Smooth muscle cell (in vitro differentiated cells): ENCODE results near the gene RGS9BP. TPM values are rescaled to one million over a fixed set of nuclear protein-coding genes. Genes with fewer than 3 reads are reported as not detected.

Experiments
- DNase-seq: peaks from one replicate; lab custom pipeline; 2025; ENCODE audit not compliant: unreplicated experiment; lab: John Stamatoyannopoulos, UW
- H2AFZ ChIP-seq: fragments of 200-600 bp; sonication (generic); 2 replicates; pipeline ENCODE4 v1.6.0; 2016; ENCODE audit warnings: antibody characterized with exemption, low read depth, mild to moderate bottlenecking
- H3F3A ChIP-seq: fragments of 200-600 bp; sonication (generic); 2 replicates; pipeline ENCODE4 v1.6.0; 2017; ENCODE audit warnings: antibody characterized with exemption, low read depth
- H3K27ac ChIP-seq: fragments of 200-600 bp; sonication (generic); 2 replicates; pipeline ENCODE4 v1.5.1; 2016; ENCODE audit warnings: low read depth, mild to moderate bottlenecking
- H3K27me3 ChIP-seq: fragments of 200-600 bp; sonication (generic); 2 replicates; pipeline ENCODE4 v1.6.1; 2016; ENCODE audit warnings: low read depth, mild to moderate bottlenecking
- H3K36me3 ChIP-seq: fragments of 200-600 bp; sonication (generic); 2 replicates; pipeline ENCODE4 v1.5.1; 2016; ENCODE audit warnings: low read depth
- H3K4me1 ChIP-seq: fragments of 200-600 bp; sonication (generic); 2 replicates; pipeline ENCODE4 v1.5.1; 2016; ENCODE audit warnings: low read depth
- H3K4me2 ChIP-seq: fragments of 200-600 bp; sonication (generic); 2 replicates; pipeline ENCODE4 v1.6.0; 2016; ENCODE audit warnings: mild to moderate bottlenecking
- H3K4me3 ChIP-seq: fragments of 200-600 bp; sonication (generic); 2 replicates; pipeline ENCODE4 v1.5.1; 2016; ENCODE audit warnings: mild to moderate bottlenecking
- H3K79me2 ChIP-seq: fragments of 200-600 bp; sonication (generic); 2 replicates; pipeline ENCODE4 v1.6.0; 2016; ENCODE audit warnings: low read depth, mild to moderate bottlenecking
- H3K9ac ChIP-seq: fragments of 200-600 bp; sonication (generic); 2 replicates; pipeline ENCODE4 v1.6.0; 2016; ENCODE audit warnings: low read depth
- H3K9me3 ChIP-seq: fragments of 200-600 bp; sonication (generic); replicated peaks from 2 replicates; pipeline ENCODE4 v1.5.1; 2016; ENCODE audit warnings: low read depth
- H4K20me1 ChIP-seq: fragments of 200-600 bp; sonication (generic); 2 replicates; pipeline ENCODE4 v1.6.0; 2016; ENCODE audit warnings: low read depth
- CTCF ChIP-seq: fragments of 200-600 bp; sonication (generic); IDR thresholded peaks from 2 replicates; pipeline ENCODE4 v1.5.1; 2017; ENCODE audit warnings: borderline replicate concordance, mild to moderate bottlenecking, antibody characterized with exemption; ENCODE audit not compliant: insufficient read depth, poor library complexity, severe bottlenecking
- WGBS: methylation state at CpG from one replicate; pipeline ENCODE4 v1.1.7; 2016; ENCODE audit warnings: low lambda C conversion rate; 5-methylcytosine and 5-hydroxymethylcytosine counted together
- polyA plus RNA-seq: library from polyadenylated mRNA; unstranded; fragments of >200 nt; fragmentation: Nextera tagmentation; extraction: Ambion mirVana; gene quantifications from 2 replicates; pipeline ENCODE4 v1.2.1, GENCODE V29; 2016
- total RNA-seq: library from RNA; depleted of rRNA; stranded (reverse); fragments of >200 nt; gene quantifications from 2 replicates; pipeline ENCODE4 v1.2.3, GENCODE V29; 2014

The RGS9BP gene
- total and polyA plus RNA-seq, 2 experiments from 2014 or later = not detected

- H3K9ac ChIP-seq = no peak overlapping the region
- WGBS = 60% methylated on average over 14 of the region's 14 CpGs
- no peaks in the 10 kb centered on the region for H3K9me3 ChIP-seq
- H3K36me3 ChIP-seq = no peaks in the 10 kb centered on the region
- H3K27me3 ChIP-seq = peaks cover 16% of the 10 kb centered on the region
- H3K4me2 ChIP-seq = no peak overlapping the region
- H3K79me2 ChIP-seq = peaks cover 26% of the 10 kb centered on the region
- H3K4me1 ChIP-seq = peaks cover 17% of the 10 kb centered on the region
- no peak overlapping the region for H3K4me3 ChIP-seq
- H3K27ac ChIP-seq = no peak overlapping the region
- H3F3A ChIP-seq = no peaks in the 10 kb centered on the region
- H4K20me1 ChIP-seq = peaks cover 74% of the 10 kb centered on the region
- no peak overlapping the region for H2AFZ ChIP-seq
- DNase-seq = no peak
- no peak for TF ChIP-seq CTCF
These were observed 3.6 kb upstream of the RGS9BP start for GRCh38 chr19:32671883-32672593.

- Histone ChIP-seq H3K36me3 (no peaks in the 10 kb centered on the region), H4K20me1 (peaks cover 74% of the 10 kb centered on the region), H3K4me3 (no peak overlapping the region), H3K27ac (no peak overlapping the region), H2AFZ (no peak overlapping the region), H3K4me2 (no peak overlapping the region), H3K79me2 (peaks cover 20% of the 10 kb centered on the region), H3K9me3 (no peaks in the 10 kb centered on the region), H3K9ac (no peak overlapping the region), H3K4me1 (peaks cover 22% of the 10 kb centered on the region), H3K27me3 (peaks cover 21% of the 10 kb centered on the region), H3F3A (no peaks in the 10 kb centered on the region)
- TF ChIP-seq CTCF = no peak
- no peak for DNase-seq
- WGBS = 96% methylated on average over 3 of the region's 3 CpGs
These were observed 2.8 kb upstream of the RGS9BP start for GRCh38 chr19:32672841-32673240.

- WGBS = 89% methylated on average over 10 of the region's 10 CpGs
- peaks cover 5% of the 10 kb centered on the region for H3F3A ChIP-seq
- DNase-seq = no peak
- H3K4me3 ChIP-seq = peak overlapping the region; percentile 88
- H3K79me2 ChIP-seq = peaks cover 20% of the 10 kb centered on the region
- no peaks in the 10 kb centered on the region for H3K36me3 ChIP-seq
- no peak overlapping the region for H3K9ac ChIP-seq
- peak overlapping the region; percentile 93 for H3K4me2 ChIP-seq
- peaks cover 67% of the 10 kb centered on the region for H4K20me1 ChIP-seq
- no peak overlapping the region for H2AFZ ChIP-seq
- H3K4me1 ChIP-seq = peaks cover 22% of the 10 kb centered on the region
- TF ChIP-seq CTCF = no peak
- H3K27ac ChIP-seq = no peak overlapping the region
- H3K9me3 ChIP-seq = no peaks in the 10 kb centered on the region
- H3K27me3 ChIP-seq = peaks cover 21% of the 10 kb centered on the region
These were observed 2.1 kb upstream of the RGS9BP start for GRCh38 chr19:32673573-32673972.
